Measurements from ENCODE around the gene TMPRSS6.

TMPRSS6 gene

GRCh38 chr22:37024339-37025157 is 85.0 kb downstream of the TMPRSS6 start:
- DNase-seq, result no peak

- no peak for DNase-seq
Measured at GRCh38 chr22:37023743-37024338, 85.7 kb downstream of the TMPRSS6 start.

DNA sequence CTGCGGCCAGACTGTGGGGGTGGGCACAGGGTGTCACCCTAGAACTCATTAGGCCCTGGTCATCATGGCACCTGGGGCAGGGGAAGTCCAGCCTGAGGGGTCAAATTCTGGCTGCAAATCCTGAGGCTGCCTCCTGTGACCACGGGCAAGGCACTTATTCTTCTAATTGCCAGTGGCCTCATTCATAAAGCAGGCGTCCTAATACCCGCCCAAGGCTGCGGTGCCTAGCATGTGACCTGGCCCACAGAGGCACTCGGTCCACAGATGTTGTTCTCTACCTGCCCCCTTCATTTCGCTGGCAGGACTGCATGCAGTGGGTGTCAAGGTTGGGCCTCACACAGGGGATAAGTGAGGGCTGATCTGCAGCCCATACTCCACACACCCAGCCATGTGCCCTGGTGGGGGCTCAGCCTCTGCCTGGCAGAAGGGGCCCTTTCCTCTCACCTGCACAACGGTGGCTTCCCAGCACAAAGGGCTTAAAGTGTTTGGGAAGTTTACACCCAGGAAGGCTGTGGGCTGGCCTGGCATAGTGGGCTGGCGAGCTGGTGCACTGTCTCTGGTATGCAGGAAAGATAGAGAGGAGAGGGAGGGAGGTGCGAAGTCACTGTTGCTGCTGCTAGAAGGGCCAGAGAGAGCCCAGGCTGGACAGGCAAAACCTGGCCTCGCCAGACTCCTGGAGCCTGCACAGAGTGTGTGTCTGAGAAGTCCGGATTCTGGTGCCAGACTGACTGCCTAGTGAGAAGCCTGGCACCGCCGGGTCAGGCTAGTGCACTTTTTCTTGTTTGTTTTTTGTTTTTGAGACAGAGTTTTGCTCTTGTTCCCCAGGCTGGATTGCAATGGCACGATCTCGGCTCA is 86.8 kb downstream of the TMPRSS6 start:
- no peak for DNase-seq

DNA sequence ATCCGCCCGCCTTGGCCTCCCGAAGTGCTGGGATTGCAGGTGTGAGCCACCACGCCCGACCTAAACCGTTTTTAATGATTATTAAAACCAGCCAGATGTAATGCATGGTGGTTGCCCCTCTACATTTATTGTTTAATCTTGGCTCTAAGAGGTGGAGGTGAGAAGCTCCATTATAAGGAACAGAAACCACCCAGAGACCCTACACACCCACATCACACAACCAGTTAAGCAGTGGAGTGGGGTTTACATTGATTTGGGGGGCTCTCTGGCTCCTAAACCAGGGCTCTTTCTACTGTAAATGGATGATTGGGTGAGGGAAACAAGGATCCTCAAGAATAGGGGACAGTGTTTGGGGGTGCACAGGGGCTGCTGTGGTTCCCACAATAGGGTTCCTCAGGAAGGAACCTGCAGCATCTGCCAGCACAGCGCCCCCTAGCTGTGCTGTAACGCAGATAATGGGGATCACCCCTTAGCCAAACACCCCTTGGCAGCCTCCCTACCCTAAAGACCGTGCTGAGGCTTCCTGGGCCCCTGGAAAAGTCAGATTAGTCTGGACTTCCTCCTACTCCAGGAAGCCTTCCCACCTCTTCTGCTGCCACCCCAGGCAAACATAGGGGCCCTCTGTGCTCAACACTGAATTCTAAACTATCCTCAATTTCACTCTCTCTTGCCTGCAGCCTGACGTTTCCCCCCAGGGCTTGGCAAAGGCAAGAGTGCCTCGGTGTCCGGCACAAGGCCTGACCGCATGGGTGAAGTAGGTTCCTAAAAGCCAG is 87.6 kb downstream of the TMPRSS6 start:
- DNase-seq, result peak; percentile 25 to 31

GRCh38 chr22:37021041-37021440 is 88.5 kb downstream of the TMPRSS6 start:
- no peak for DNase-seq

- no peak for DNase-seq
Measured at GRCh38 chr22:37020192-37020479, 89.4 kb downstream of the TMPRSS6 start.

GRCh38 chr22:37019309-37020191 is 90.0 kb downstream of the TMPRSS6 start, which contains the start of the genes MPST and TST:
MPST (plus strand) TSS chr22:37019742; CDS start chr22:37019837, 95 bp downstream.
TST (minus strand) TSS chr22:37019447; CDS start chr22:37018732, 715 bp downstream.
- peak; percentile 18 to 57 for DNase-seq

DNA sequence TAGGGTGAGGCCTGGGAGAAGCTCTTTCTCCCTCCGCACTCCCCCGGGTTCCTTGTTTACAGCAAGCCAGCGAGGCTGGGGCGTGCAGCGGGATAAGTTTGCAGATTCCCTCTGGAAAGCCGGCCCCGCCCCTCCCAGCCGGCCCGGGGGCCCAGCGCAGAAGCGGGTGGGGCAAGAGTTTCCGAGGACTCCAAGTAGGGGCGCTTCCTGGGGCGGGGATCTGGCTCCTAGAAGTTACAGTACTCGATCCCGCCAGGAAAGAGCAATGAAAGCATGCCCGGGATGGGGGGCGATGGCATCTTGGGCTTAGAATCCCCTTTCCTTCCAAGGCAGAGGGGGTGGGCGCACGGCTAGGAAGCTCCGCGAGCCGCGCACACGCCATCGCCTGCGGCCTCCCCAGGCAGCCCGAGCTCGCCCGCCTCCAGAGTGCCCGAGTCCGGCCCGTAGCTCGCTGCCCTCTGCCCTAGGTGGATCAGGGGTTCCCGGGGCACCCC is 90.7 kb downstream of the TMPRSS6 start:
- DNase-seq, result peak in 1 of 2 donors; percentile 57

DNA sequence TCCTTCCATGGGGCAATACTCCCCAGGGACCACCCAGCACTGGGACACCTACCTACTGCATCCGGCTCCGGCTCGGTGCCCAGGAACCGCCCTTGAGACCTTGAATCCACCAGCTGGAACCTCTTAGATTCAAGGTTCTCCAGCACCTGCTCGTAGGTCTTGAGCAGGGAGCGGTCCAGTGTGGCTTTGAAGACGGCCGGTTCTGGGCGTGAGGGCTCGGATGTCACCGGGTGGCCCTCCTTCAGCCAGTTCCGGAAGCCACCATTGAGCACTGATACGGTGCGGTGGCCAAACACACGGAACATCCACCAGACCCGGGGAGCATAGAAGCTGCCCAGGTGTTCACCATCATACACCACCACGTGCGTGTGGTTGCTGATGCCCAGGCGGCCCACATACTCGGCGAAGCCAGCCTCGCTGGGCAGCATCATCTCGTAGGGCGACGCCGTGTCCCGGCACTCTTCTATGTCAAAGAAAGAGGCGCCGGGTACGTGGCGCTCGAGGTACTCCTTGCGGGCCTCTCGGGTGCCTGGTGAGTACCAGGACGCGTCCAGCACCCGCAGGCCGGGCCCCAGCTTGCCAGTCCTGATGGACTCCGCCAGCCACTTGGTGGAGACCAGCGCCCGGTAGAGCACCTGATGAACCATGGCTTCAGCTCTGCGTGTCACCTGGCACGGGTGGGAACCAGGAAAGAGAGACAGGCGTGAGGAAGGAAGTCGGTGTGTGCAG is 91.3 kb downstream of the TMPRSS6 start:
- DNase-seq, result no peak

DNA sequence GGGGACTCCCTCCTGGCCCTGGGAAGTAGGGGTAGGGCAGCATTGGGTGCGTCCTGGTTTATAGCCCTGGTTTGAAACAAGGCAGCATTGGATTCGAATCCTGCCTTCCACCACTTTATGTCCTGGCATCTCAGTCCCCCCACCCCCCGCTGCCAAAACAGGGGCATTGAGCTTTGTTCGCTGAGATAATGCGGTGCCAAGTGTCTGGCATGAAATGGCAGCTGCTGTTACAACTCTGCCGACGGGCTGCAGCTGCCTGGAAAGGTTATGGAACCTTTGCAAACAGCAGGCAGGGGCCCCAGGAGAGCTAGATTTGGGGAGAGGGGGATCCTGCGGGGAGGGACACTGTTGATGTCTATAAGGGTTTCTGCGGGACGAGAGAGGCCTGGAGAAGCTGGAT is 92.2 kb downstream of the TMPRSS6 start:
- no peak for DNase-seq

GRCh38 chr22:37016134-37016910 is 93.2 kb downstream of the TMPRSS6 start:
- DNase-seq, result no peak

- DNase-seq, result no peak
Measured at GRCh38 chr22:37015587-37015878, 94.0 kb downstream of the TMPRSS6 start.
